Heart left ventricle (tissue), 16 donors: Measurements from ENCODE around the gene ZNF256. TPM values are rescaled to one million over a fixed set of nuclear protein-coding genes. Genes with fewer than 3 reads are reported as not detected.
A peak's percentile ranks its signal among the peaks of the same experiment; 100 is the strongest.

Source experiments
- ATAC-seq, 4 donors: fragments of 200-7000 bp; cut with Tn5 transposase; one replicate each; pipeline ENCODE4 v1.9.1; 2020 to 2022; ENCODE audit warnings: moderate library complexity in 4 of 4, mild to moderate bottlenecking in 3 of 4, moderate number of reproducible peaks in 1 of 4
- DNase-seq, 5 donors: peaks; one replicate each; pipeline ENCODE4 v3.0.0-alpha.2; 2020
- H3K27ac ChIP-seq, 12 donors: fragments of 200-600 bp; sonication (generic) in 4 of 12; one replicate each; pipeline versions ENCODE4 v1.5.0 to v1.8.0; 2016 to 2022; ENCODE audit warnings: mild to moderate bottlenecking in 2 of 12
- H3K27me3 ChIP-seq, 9 donors: fragments of 200-600 bp; sonication (generic) in 2 of 9; one replicate each; pipeline versions ENCODE4 v1.5.1 to v1.8.0; 2016 to 2022; ENCODE audit warnings: mild to moderate bottlenecking in 3 of 9
- H3K36me3 ChIP-seq, 9 donors: fragments of 200-600 bp; sonication (generic) in 2 of 9; one replicate each; pipeline versions ENCODE4 v1.5.0 to v1.8.0; 2018 to 2022; ENCODE audit warnings: mild to moderate bottlenecking in 2 of 9
- H3K4me1 ChIP-seq, 12 donors: fragments of 200-600 bp; sonication (generic) in 4 of 12; one replicate each; pipeline versions ENCODE4 v1.5.0 to v1.8.0; 2016 to 2022; ENCODE audit warnings: mild to moderate bottlenecking in 3 of 12
- H3K4me3 ChIP-seq, 12 donors: fragments of 200-600 bp; sonication (generic) in 4 of 12; one replicate each; pipeline versions ENCODE4 v1.5.0 to v1.8.0; 2017 to 2022; ENCODE audit warnings: mild to moderate bottlenecking in 9 of 12, moderate library complexity in 4 of 12
- H3K9me3 ChIP-seq, 12 donors: fragments of 200-600 bp; sonication (generic) in 4 of 12; one replicate each; pipeline versions ENCODE4 v1.5.0 to v1.8.0; 2016 to 2022; ENCODE audit warnings: mild to moderate bottlenecking in 1 of 12
- POLR2A ChIP-seq, 2 donors: fragments of 450-650 bp; IDR thresholded peaks; one replicate each; pipeline ENCODE4 v1.6.1; 2017; ENCODE audit warnings: antibody characterized with exemption in 2 of 2, mild to moderate bottlenecking in 2 of 2, moderate library complexity in 2 of 2
- WGBS, 4 donors: extraction: QIAGEN DNeasy Blood & Tissue Kit in 2 of 4; methylation state at CpG; one replicate each; pipeline versions ENCODE4 v1.1.5 to v1.1.7; 2013 to 2018; 5-methylcytosine and 5-hydroxymethylcytosine counted together
- intact Hi-C, 10 donors: fragments of 100-400 bp; cut with DNase I; formaldehyde crosslinking; loops; one replicate each; pipeline versions ENCODE4 v1.11.1 to v1.14.2; 2022
- polyA plus RNA-seq, 2 donors: library from polyadenylated mRNA; stranded (reverse); fragments of 200-250 nt; gene quantifications; one replicate each; pipeline ENCODE4 v1.2.3, GENCODE V29; 2013
- total RNA-seq, 9 donors: library from RNA; depleted of rRNA in 2 of 9; stranded (reverse); fragments of >200 nt in 2 of 9; fragmentation: NEBNext Ultra II Directional in 3 of 9; extraction: Animal tissue kit (Norgen Biotek cat#: 25700) in 3 of 9; gene quantifications; one replicate each; pipeline versions ENCODE4 v1.1.0 to v1.2.4, GENCODE V29; 2016 to 2023
- TF ChIP-seq, protein P1 (sequence below), 12 donors: fragments of 200-600 bp; sonication (generic) in 4 of 12; IDR thresholded peaks; one replicate each; pipeline versions ENCODE4 v1.5.0 to v1.8.0; 2018 to 2022; ENCODE audit warnings: antibody characterized with exemption in 12 of 12, mild to moderate bottlenecking in 5 of 12
- donor health status: ischemic (EF 13 %, LVEDD 7.1; RV severe dilation, severe dysfunction).
- donor health status: healthy with polysubstance abuse.
- donor health status: DM: no; HTN: yes; CAD: no.
- donor health status: DM: no; HTN: no; CAD: no.
- donor health status: ischemic (EF 25% LVEDD 6.9; RV normal size, moderate dysfunction).
- donor health status: ischemic (EF 25% LVEDD 5.7; RV mildly dilated, moderate dysfunction).
- donor health status: healthy.
- donor health status: DM: yes; HTN: yes; CAD: no.
- donor health status: ischemic (EF 35%, LVEDD 5.7; RV mildly dilated, moderate dysfunction).
- donor health status: nonischemic (EF 11% LVEDD 7.7; RV severe dilation, severe dysfunction).
- donor health status: DM: yes; HTN: yes; CAD: no.
- donor health status: PGD.
- donor health status: ischemic (EF 29% LVEDD 5.4; RV normal size, mild dysfunction).
- donor health status: nonischemic (EF 23%, LVEDD 6.1; RV moderate dilation, normal function).

Gene ZNF256
- total and polyA plus RNA-seq, 11 donors = 5.1 to 13.4 (median 8.0) TPM

DNA sequence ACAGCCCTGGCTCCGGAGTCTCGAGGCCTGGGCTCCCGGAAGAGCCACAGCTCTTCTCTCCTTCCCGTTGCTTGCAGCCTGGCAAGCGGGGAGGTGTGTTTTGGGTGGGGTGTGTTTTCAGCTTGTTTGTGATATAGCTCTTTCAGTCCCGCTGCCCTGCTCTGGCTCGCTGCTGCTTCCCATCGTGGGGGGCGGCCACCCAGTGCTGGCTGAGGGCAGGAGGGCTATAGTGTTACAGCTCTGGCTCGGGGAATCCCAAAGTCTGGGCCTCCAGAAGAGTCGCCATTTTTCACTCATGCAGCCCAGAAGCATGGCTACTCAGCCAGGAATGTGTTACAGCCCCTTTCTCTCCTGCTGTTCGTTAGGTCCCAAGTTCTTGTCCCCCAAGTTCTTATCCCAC is 2.2 kb upstream of the ZNF256 start:
- no peak for ATAC-seq
- Histone ChIP-seq H3K4me3 (no peak overlapping the region), H3K36me3 (no peaks in the 10 kb centered on the region), H3K27me3 (no peaks in the 10 kb centered on the region), H3K9me3 (peaks cover 0 to 28% (median 0%) of the 10 kb centered on the region in 12 donors), H3K27ac (no peak overlapping the region), H3K4me1 (peaks cover 0 to 24% (median 12%) of the 10 kb centered on the region in 12 donors)
- intact Hi-C loops = loop anchor here in 1 of 10 donors (10.0 kb wide), 1 partner anchor 205 kb away; the partner anchor contains the start of gene ZNF329
- TF ChIP-seq, protein P1, sequence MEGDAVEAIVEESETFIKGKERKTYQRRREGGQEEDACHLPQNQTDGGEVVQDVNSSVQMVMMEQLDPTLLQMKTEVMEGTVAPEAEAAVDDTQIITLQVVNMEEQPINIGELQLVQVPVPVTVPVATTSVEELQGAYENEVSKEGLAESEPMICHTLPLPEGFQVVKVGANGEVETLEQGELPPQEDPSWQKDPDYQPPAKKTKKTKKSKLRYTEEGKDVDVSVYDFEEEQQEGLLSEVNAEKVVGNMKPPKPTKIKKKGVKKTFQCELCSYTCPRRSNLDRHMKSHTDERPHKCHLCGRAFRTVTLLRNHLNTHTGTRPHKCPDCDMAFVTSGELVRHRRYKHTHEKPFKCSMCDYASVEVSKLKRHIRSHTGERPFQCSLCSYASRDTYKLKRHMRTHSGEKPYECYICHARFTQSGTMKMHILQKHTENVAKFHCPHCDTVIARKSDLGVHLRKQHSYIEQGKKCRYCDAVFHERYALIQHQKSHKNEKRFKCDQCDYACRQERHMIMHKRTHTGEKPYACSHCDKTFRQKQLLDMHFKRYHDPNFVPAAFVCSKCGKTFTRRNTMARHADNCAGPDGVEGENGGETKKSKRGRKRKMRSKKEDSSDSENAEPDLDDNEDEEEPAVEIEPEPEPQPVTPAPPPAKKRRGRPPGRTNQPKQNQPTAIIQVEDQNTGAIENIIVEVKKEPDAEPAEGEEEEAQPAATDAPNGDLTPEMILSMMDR (IDR thresholded peaks at IDR 0.05) = no peak
- TF ChIP-seq POLR2A (IDR thresholded peaks at IDR 0.05) = no peak
- DNase-seq = no peak
- WGBS, 4 donors = 90 to 93% (median 92%) methylated on average over 8 to 12 of the region's 12 CpGs

DNA sequence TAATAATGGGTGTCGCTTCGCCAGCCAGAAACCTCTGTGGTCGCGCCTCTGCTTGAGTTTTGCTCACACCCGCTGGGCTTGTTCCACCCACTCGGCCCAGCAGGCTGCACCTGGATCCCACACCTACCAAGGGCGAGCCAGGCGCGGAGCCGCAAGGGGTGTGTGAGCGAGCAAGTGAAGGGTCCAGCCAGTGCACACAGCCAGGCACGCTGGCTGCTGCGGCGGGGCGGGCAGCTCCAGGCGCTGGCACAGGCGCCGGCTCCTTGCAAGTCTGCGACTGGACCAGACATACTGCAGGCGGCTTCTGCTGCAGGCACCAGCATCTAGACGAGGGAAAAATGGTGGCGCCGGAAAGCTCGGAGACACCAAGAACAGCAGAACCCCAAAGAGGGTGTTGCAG is 1.8 kb upstream of the ZNF256 start:
- Histone ChIP-seq H3K36me3 (peaks cover 0 to 2% (median 0%) of the 10 kb centered on the region in 9 donors), H3K9me3 (peaks cover 0 to 32% (median 0%) of the 10 kb centered on the region in 12 donors), H3K4me3 (no peak overlapping the region), H3K27me3 (no peaks in the 10 kb centered on the region), H3K4me1 (peaks cover 0 to 24% (median 12%) of the 10 kb centered on the region in 12 donors), H3K27ac (no peak overlapping the region)
- DNase-seq (no peak), ATAC-seq (no peak)
- TF ChIP-seq, protein P1 (IDR thresholded peaks at IDR 0.05) = no peak
- no peak for TF ChIP-seq POLR2A (IDR thresholded peaks at IDR 0.05)
- intact Hi-C loops = loop anchor here in 1 of 10 donors (10.0 kb wide), 1 partner anchor 206 kb away; the partner anchor contains the start of gene ZNF329
- WGBS, 4 donors = 91 to 95% (median 93%) methylated on average over 22 to 24 of the region's 24 CpGs

DNA sequence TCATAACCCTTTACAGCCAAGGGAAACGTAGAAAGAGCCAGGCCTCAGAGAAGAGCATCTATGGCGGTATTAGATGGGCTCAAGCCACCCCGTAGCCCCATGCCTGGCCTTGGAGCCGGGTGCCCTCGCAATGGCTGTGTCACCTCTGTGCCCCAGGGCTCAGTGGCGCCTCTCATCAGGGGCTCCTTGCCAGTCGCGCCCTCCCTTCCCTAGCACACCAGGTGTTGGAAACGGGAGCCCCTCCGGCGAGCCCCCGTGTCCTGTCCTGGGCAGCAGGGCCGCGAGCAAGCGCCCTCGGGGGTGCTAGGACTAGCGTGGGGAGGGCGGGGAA is 453 bp downstream of the ZNF256 start:
- Histone ChIP-seq H3K27ac (peak overlapping the region; percentile 42 to 95 (median 90)), H3K9me3 (peaks cover 0 to 46% (median 10%) of the 10 kb centered on the region in 12 donors), H3K4me1 (peaks cover 0 to 24% (median 12%) of the 10 kb centered on the region in 12 donors), H3K36me3 (peaks cover 0 to 23% (median 21%) of the 10 kb centered on the region in 9 donors), H3K4me3 (peak overlapping the region; percentile 70 to 100 (median 98)), H3K27me3 (no peaks in the 10 kb centered on the region)
- TF ChIP-seq POLR2A (IDR thresholded peaks at IDR 0.05) = no peak
- TF ChIP-seq, protein P1 (IDR thresholded peaks at IDR 0.05) = no peak
- DNase-seq (peak in 2 of 5 donors; percentile 30 to 69), ATAC-seq (peak in 1 of 4 donors; percentile 17)
- intact Hi-C loops = loop anchor here in 2 of 10 donors (2.0 to 10.0 kb wide), 2 partner anchors 56 to 208 kb away; partner anchors contain the start of genes ZNF329 (in 1 of the 2) and ZNF606 (in 1 of the 2)
- WGBS, 4 donors = 0% methylated on average over 2 to 18 of the region's 18 CpGs

DNA sequence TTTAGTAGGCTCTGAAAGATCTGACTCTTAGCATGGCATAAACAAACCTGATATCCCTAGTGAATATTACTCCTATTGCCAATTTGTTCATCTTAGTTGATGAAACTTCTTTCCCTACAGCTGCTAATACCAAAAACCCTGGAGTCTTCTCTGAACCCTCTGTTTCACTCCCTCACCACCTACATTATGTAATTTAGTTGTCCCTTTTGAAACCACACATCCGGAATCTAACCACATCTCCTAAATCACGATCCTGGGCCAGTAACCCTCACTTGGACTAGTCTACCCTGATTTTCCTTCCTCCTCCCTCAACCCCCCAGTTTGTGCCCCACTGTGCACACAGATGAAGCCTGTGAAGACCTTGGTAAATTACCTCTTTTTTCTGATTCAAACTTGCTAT is 1.2 kb downstream of the ZNF256 start:
- TF ChIP-seq, protein P1 (IDR thresholded peaks at IDR 0.05) = no peak
- TF ChIP-seq POLR2A (IDR thresholded peaks at IDR 0.05) = no peak
- peaks cover 0 to 53% (median 16%) of the 10 kb centered on the region in 12 donors for H3K9me3 ChIP-seq
- DNase-seq (no peak), ATAC-seq (no peak)
- peaks cover 0 to 30% (median 28%) of the 10 kb centered on the region in 9 donors for H3K36me3 ChIP-seq
- WGBS, 4 donors = 53 to 66% (median 58%) methylated on average over 2 of the region's 2 CpGs
- peaks cover 0 to 24% (median 12%) of the 10 kb centered on the region in 12 donors for H3K4me1 ChIP-seq
- intact Hi-C loops = loop anchor here in 2 of 10 donors (2.0 to 10.0 kb wide), 2 partner anchors 56 to 208 kb away; partner anchors contain the start of genes ZNF329 (in 1 of the 2) and ZNF606 (in 1 of the 2)
- no peaks in the 10 kb centered on the region for H3K27me3 ChIP-seq
- peak overlapping the region in 11 of 12 donors; percentile 70 to 100 (median 97) for H3K4me3 ChIP-seq
- peak overlapping the region in 3 of 12 donors; percentile 90 to 95 (median 93) for H3K27ac ChIP-seq
